Retina (tissue), 1 donor: Measurements from ENCODE around the gene PUDP.
"Not testable (repeated sequence)": the region's sequence is repeated elsewhere in the genome, so short reads cannot be mapped to it uniquely, and the experiment has no call there.

Experiments
- DNase-seq: peaks from one replicate; pipeline ENCODE4 v3.0.0-alpha.2; 2016

The PUDP gene

DNA sequence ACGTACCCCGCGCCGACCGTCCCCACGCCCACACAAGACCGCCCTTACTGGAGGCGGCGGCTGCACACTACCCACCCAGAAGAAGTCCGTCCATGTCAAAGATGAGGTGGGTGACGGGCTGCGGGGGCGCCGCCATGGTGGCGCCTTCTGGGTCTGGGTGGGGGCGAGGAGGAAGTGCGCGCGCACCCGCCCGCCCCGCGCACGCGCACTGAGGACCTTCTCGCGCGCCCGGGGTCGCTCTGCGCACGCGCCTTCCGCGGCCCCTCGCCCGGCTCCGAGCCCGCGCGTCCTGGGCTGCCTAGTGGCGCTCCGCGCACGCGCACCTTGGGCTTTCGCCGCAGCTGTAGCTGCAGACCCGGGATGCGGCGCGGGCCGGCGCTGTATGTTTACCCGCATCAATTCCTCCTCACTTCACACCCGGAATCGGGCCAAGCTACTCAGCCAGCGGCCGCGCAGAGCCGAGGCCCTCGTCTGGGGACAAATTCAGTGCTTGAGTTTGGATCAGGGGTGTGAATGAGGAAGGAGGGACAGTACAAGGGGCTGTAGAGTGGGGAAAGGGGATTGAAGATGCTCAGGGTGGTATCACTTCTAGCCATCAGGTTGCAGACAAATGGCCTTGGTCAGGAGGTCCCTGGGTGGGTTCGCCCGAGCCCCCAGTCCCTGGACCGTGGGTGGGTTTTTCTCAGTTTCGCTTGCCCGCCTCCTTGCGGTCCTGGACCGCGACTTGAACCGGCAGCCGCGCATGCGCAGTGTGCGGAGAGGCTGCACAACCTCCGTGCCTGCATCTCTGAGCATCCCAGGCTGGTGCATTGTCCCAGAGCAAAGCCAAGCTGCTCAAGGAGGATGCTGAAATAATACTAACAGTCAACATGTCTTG is at the start of gene PUDP:
Gene PUDP (minus strand): TSS at position 176 of the 877 bp plus-strand sequence. CDS start 40 bp downstream, at position 136.
- DNase-seq = peak; percentile 97

DNA sequence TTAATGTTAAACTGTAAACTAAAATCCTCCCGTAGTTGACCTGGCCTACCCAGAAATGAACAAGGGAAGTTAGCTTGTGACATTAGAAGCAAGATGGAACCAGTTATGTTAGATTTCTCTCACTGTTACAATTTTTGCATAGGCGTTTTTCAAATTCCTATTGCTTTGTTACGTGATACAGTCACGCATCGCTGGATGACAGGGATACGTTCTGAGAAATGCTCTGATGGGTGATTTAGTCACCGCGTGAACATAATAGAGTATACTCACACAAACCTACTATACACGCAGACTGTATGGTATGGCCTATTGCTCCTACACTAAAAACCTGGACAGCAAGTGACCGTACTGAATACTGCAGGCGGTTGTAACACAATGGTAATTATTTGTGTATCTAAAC is 46.7 kb upstream of the PUDP start:
- DNase-seq = no peak

DNA sequence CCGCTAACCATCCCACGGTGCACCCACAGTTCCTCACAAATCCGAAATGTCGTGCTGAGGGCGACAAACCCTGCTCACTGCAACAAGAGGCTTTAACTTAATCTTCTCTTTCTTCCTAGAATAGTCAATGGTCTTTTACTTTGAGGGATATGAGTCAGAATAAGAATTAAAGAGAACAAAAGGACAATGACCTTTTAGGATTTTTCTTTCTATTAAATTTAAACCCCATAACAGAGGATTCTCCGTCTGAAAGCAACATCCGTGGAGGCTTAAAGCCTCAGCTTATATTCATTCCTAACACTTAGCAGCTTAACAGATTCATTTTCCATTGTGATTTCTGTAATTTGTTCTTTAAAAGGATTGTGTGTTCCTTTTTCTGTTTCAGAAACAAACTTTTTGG is 44.9 kb upstream of the PUDP start:
- DNase-seq = no peak

DNA sequence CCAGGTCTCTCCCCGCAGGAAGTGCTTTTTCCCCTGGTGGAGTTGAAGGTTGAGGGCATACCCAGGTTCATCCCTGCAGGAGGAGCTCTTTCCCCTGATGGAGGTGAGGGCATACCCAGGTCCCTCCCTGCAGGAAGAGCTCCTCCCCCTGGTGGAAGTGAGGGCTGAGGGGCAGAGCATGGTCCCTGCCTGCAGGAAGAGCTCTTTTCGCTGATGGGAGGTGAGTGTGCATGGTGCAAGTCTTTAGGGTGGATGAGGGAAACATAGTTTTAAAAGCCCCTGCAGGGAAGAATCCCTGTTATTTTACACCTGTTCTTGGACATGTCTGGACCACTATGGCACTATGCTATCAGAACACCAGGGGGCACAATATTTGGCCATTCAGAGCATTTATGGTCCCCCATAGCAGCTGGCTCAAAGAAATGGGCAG is 43.7 kb upstream of the PUDP start:
- DNase-seq = no peak

DNA sequence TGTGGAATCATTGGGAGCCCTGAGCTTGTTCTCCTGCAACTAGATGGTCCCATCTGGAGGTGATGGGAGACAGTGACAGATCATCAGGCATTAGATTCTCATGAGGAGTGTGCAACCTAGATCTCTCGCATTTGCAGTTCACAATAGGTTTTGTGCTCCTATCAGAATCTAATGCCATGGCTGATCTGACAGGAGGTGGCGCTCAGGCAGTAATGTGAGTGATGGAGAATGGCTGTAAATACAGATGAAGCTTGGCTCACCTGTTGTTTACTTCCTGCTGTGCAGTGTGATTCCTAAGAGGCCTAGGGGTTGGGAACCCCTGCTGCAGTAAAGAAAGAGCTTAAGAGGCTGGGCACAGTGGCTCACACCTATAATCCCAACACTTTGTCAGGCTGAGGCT is 42.2 kb upstream of the PUDP start:
- DNase-seq = no peak

DNA sequence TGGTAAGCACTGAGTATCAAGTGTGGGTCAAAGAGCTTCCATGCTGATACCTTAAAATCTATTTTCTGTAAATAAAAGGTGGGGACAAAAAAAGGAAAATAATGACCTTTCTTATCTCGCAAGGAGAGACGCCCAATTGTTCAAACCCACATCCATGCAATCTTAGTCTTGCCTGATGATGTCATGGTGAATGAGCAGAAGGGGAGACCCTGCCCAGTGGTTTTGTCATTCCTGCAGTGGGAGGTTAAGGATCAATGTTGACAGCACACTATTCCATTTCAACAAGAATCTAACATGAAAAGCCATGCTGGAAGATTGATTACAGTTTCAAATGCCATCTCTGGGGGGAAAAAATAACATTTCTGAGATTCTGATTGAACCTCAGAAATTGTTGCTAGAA is 40.7 kb upstream of the PUDP start:
- DNase-seq = no peak

DNA sequence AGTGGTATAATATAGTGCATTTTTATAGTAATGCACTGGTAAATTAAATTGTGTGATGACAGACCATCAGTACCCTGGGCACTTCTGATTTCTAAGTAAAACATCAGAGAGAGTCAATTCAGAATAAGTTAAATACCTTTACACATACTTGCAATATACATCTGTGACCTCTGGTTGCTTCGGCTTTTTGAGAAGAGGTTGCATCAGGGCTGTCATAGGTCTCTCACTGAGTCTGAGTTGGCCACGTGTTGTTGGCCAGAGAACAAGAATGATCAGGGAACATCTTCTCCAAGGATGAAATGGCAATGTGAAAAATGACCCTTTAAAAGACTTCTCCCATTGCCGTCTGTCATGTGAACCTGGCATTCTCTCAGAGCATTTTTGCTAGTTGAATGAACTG is 36.9 kb upstream of the PUDP start:
- no peak for DNase-seq

DNA sequence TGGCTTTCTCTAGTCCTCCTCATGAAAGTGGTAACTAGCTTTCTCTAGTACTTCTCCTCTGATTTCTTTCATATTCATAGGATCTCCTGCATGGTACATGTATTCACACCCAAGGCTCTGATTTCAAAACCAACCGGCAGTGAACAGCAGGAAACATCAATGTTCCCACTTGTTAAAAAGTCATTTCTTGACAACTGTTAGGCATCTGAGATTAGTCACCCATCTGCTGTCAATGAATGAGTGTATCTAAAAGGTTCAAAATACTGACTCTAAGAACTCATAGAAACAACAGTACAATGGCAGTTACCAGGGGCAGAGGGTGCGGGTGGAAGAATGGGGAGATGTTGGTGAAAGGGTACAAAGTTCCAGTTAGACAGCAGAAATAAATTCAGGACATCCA is 31.5 kb upstream of the PUDP start:
- no peak for DNase-seq

DNA sequence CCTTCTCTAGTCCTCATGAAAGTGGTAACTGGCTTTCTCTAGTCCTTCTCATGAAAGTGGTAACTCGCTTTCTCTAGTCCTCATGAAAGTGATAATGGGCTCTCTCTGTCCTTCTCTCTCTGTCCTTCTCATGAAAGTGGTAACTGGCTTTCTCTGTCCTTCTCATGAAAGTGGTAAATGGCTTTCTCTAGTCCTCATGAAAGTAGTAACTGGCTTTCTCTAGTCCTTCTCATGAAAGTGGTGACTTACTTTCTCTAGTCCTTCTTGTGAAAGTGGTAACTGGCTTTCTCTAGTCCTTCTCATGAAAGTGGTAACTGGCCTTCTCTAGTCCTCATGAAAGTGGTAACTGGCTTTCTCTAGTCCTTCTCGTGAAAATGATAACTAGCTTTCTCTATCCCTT is 30.9 kb upstream of the PUDP start:
- DNase-seq = not testable (repeated sequence)

DNA sequence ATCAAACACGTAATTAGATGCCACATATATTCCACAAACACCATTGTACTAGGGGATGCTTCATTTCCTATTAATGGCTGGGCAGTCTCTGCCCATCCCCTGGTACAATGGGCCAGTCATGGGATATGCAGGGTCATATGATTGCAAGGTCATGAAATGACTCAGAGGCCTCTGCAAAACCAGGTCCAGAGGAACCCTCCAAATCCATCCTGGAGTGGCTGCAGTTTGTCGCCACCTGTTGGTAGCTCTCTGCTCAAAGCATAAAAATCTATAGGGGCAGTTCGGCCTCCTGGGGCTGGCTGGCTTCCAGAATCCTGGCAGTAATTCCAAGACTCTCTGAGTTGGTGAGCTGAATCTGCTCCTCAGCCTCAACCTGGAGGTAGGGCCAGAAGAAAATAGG is 22.9 kb upstream of the PUDP start:
- DNase-seq = no peak

DNA sequence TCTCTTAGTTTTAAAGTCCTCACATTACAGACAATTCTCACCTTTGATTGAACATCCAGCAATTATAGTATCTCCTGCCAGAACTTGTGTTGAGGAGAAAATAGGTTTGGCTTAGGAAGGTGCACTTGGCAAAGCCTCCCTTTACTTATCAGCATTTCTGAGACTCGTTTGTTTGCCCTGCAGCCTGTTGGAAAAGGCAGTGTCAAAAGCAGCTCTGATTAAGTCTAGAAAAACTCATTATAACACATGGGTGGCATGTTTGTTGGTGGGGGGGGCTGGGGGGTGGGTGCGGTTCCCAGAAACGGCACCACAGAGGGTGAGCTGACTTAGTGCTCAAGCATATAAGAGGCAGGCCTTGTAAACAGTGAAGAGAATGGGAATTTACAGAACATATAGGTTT is 21.7 kb upstream of the PUDP start:
- no peak for DNase-seq

DNA sequence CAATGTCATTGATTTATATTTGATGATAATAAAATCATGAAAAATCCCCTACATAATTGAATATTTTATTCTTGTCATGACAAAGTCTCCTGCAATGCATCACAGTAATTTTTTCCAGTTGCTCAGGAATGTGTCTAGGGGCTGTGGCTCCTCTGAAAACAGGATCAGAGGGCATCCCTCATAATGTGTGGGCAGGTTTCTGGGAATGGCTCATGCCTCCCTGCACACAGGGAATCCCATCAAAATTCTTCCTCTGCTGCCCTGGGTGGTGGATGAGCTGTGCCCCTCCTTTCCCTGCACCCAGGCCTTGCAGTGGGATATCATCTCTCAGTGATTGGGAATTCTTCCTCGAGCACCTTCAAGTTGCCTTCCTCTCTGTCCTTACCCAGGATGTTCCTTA is 20.4 kb upstream of the PUDP start:
- DNase-seq = no peak

DNA sequence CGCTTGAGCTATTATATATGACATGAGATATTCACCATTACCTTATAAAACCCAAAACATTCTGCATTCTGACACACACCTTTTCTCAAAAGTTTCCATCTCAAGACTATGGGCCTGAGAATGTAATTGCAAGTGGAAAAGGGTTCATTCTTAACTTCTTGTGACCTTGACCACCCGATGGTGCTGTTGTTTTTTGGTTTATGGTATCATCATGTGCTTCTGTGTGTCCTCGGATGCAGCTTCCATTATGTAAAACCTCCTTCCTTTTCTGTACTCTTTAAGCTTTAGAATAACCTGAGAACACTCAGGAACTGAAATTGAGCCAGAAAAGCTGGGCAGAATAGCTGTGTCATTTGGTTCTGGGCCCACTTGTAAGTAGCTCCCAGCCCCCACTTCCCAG is 16.2 kb upstream of the PUDP start:
- DNase-seq = no peak

DNA sequence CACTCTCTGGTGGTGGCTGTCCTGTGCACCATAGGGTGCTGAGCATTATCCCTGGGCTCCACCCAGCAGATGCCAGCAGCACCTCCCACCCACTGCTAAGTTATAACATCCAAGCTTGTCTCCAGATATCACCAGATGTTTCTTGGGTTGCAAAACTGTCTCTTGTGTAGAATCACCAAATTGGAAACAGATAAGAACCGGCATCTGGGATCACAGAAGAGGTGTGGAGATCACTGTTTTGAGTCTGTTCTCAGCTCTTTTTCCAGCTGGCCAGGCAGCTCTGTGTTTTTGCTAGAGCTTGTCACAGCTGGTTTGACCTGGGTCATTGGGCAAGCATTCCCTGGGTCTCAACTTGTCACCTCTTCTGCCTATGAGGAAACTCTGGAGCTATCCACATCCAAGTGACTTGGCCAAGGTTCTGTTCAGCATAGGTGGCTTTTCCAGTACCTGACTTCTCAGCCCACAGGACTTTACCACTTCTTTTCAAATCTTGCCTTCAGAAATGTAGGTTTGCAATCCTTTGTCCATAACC is 15.3 kb upstream of the PUDP start:
- DNase-seq = no peak

DNA sequence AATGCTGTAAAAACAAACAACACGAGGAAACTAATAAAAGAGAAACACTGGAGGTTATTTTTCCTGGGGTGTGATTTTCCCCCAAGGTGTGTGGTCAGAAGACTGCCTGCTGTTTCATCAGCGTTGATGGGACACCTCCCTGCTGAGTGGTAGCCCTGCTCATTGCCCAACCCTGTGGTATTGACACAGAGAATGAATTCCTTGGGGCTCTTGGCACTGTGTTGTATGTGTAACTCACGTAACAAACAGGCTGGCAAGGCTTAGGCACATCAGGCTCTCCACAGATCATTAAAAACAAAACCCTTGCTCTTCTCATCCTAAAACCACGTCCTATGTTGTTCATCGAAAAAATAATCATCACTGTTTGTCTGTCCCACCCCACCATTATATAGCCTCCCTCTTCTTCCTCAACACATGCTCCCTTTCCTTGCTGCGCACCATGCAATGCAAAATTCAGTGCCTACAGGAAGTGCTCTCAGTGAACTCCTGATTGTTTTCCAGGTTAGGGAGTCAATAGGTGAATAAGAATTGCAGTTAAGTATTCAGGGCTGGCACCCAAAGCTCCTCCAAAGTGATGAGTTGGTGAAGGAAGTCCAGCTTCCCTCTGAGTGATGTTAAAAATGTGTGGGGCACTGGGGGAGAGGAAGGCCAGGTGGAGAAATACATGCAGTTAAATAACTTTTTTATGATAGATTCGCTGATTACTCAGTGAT is 11.4 kb upstream of the PUDP start:
- no peak for DNase-seq

DNA sequence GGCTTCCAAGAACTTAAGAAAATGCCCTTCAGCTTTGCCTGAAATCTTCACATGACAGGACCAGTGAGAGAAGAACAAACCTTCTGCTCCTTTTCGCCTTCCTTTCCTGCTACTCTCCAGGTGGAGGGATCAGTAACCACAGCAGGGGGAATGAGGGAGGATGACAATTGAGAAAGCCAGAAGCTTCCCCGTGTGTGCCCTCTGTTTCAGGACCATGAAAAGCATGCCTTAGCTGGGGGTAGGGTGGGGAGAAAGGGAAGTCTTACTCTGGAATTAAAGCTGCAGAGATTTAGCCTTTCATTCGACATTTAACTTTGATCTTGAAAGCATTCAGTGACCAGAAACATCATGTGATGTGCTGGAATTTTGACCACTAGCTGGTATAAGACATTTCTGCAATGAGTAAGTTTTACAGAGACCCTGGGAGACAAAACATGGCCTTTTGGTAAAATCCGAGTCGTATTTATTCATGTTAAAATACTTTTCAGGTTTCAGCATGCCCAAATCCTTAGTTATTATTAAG is 10.6 kb upstream of the PUDP start:
- DNase-seq = no peak

DNA sequence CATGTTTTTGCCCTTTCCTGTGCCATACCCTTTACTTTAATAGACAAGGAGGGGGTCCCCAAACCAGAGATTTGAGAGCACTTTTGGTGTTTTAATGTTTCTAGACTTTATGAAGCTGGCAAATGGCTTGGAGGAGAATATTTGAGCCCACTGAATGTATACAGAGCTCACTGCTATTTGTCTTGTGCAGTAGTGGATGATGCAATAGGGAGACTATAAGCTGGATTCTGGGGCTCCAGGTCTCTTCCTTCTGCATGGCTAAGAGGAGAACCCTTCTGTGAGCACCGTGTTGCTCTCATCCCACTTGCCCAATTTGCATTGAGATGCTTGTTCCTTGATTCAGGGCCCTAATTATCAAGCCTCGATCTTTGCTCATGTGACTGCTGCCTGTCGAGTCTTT is 8.9 kb upstream of the PUDP start:
- no peak for DNase-seq

DNA sequence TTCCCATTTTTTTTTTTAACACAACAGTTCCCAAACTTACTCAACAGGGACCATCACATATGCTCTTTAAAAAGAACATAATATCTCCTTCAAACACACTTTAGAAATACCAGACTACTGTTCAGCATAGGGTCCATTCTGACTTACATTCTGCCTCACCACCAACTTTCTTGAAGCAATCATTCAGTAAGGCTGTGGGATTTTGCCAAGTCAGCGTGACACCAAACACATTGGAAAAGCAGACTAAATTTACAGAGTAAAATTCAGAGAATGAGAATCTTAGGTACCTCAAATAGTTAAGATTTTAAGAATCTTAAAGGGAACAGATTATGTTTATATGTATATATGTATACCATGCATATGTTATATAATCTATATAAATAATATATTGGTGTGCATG is 7.2 kb upstream of the PUDP start:
- DNase-seq = no peak

DNA sequence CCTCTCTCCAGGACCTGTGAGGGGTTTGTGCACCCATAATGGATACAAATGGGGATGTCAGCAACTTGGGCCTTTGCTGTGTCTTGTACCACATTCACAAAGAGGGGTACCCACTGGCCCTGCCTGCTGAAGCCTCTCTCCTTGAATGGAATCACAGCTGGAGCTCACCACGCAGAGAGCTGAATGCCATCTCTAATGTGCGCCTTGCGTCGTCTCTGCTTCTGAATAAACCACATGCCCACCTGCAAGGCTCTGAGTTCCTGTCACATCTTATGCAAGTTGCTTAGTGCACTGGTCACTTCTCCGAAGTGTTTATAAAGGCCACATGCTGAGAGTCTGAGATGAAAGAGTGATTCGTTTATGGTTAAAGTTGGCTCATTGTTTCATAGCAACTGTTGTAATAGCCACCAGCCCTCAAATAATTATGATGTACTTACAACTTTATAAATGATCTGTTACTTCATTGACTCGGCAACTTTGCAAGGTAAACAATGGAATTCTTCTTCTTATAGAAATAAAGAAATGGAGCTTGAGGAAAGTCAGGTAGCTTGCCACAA is 6.2 kb upstream of the PUDP start:
- peak; percentile 34 for DNase-seq

DNA sequence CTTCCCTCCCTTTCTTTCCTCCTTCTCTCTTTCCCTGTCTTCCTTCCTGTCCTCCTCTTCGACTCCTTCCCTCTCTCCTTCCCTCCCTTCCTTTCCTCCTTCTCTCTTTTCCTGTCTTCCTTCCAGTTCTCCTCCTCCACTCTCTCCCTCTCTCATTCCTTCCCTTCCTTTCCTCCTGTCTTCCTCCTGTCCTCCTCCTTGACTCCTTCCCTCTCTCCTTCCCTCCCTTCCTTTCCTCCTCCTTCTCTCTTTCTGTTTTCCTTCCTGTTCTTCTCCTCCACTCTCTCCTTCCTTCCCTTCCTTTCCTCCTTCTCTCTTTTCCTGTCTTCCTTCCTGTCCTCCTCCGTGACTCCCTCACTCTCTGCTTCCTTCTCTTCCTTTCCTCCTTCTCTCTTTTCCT is 5.3 kb upstream of the PUDP start:
- no peak for DNase-seq

DNA sequence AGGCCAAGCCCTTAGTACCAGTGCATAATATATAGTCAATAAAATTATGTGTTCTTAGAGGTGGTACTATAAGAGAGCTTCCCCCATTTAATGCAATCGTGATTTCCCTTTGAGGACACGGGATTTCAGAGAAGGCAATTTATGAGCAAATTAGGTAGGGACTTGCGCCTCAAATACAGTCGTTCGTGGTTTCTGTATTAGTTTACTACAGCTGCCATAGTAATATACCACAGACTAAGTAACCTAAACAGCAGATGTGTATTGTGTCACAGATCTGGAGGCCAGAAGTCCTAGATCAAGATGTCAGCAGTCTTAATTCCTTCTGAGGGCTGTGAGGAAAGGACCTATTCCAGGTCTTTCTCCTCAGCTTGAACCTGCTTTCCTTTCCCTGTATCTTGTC is 1.5 kb upstream of the PUDP start:
- DNase-seq = no peak

DNA sequence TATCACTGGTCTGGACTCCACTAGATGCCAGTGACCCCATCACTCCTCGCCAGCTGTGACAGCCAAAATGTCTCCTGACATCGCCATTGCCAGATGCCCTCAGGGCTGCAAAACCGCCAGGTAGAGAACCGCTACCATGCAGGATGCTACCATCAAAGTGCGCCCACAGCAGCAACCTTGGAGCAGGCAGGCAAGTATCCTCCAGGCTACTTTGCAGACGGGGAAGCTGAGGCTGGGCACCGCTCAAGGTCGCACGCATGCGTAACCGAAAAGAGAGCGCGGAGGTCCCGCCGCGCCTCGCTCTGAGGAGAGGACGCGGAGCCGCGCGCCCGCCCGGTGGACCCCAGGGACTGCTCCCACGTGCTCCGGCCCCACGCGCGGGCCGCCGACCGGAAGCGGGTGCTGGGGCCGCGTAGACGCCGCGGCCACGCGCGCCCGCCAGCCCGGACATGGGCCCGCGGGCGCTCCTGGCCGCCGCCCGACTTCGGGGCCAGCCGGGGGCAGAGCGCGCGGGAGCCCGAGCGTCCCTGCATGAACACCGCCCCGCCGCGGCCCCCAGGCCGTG is 458 bp downstream of the PUDP start, which contains the start of gene STS:
Gene STS (plus strand): TSS at position 300 of the 565 bp plus-strand sequence. CDS start 105,488 bp downstream, outside the sequence.
- DNase-seq = peak; percentile 84
